Kidney (tissue), 14 donors: Measurements from ENCODE around the gene ZC3HAV1. TPM values are rescaled to one million over a fixed set of nuclear protein-coding genes. Genes with fewer than 3 reads are reported as not detected.

Experiments
- DNase-seq, 5 donors: peaks; one replicate each; pipeline ENCODE4 v3.0.0-alpha.2; 2013 to 2020
- FAIRE-seq: peaks from 2 replicates; lab custom pipeline; 2012; peaks lifted over from hg19 to GRCh38; lab: Jason Lieb, UNC
- H3K27ac ChIP-seq, 2 donors: one replicate each; pipeline ENCODE4 v1.7.0; 2013; ENCODE audit warnings: low read depth in 2 of 2, low read length in 2 of 2, inconsistent platforms in 1 of 2
- H3K27me3 ChIP-seq: one replicate; pipeline ENCODE4 v1.7.1; 2013; ENCODE audit warnings: low read length, inconsistent platforms; ENCODE audit not compliant: control insufficient read depth, insufficient read depth
- H3K36me3 ChIP-seq, 3 donors: one replicate each; pipeline versions ENCODE4 v1.7.0 to v1.7.1; 2013; ENCODE audit warnings: low read length in 3 of 3, control low read depth in 1 of 3, inconsistent platforms in 1 of 3; ENCODE audit not compliant: insufficient read depth in 3 of 3, control insufficient read depth in 2 of 3
- H3K4me1 ChIP-seq, 3 donors: one replicate each; pipeline versions ENCODE4 v1.7.0 to v1.7.1; 2013; ENCODE audit warnings: low read length in 3 of 3, inconsistent platforms in 1 of 3, low read depth in 1 of 3; ENCODE audit not compliant: control insufficient read depth in 2 of 3, insufficient read depth in 2 of 3
- H3K4me3 ChIP-seq, 3 donors: one replicate each; pipeline versions ENCODE4 v1.7.0 to v1.8.1; 2013; ENCODE audit warnings: low read length in 3 of 3, control low read depth in 1 of 3, inconsistent platforms in 1 of 3
- H3K9ac ChIP-seq, 3 donors: one replicate each; pipeline versions ENCODE4 v1.7.0 to v1.7.1; 2013; ENCODE audit warnings: low read length in 3 of 3, control low read depth in 1 of 3, inconsistent platforms in 1 of 3
- H3K9me3 ChIP-seq, 3 donors: one replicate each; pipeline versions ENCODE4 v1.7.0 to v1.7.1; 2013; ENCODE audit warnings: low read length in 3 of 3, control low read depth in 1 of 3, inconsistent platforms in 1 of 3; ENCODE audit not compliant: control insufficient read depth in 2 of 3, insufficient read depth in 1 of 3
- intact Hi-C: fragments of 100-400 bp; cut with DNase I; formaldehyde crosslinking; loops from one replicate; pipeline ENCODE4 v1.11.1; 2022
- polyA plus RNA-seq: library from polyadenylated mRNA; stranded (reverse); fragments of 350-450 nt; fragmentation: Illumina TruSeq; extraction: RNeasy Lipid Tissue Mini Kit (QIAGEN cat#74804); gene quantifications from one replicate; pipeline ENCODE4 v1.2.3, GENCODE V29; 2014; ENCODE audit warnings: low read depth, low replicate concordance; ENCODE audit not compliant: insufficient read depth
- total RNA-seq: library from RNA; stranded (reverse); fragmentation: NEBNext Ultra II Directional; extraction: Animal tissue kit (Norgen Biotek cat#: 25700); gene quantifications from one replicate; pipeline ENCODE4 v1.2.1, GENCODE V29; 2021
- TF ChIP-seq, protein P1 (sequence below): IDR thresholded peaks from 3 replicates; pipeline ENCODE4 v1.5.1; 2012; ENCODE audit warnings: mild to moderate bottlenecking, moderate library complexity, borderline replicate concordance; ENCODE audit not compliant: insufficient read depth; ENCODE audit errors: extremely low read depth
- donor health status: control.
- donor health status: control.
- donor health status: control.
- donor health status: control.
- donor health status: control.
- donor health status: DM: yes; HTN: yes; CAD: no.
- donor health status: Normal renal cell carcinoma (clear cell type).

The ZC3HAV1 gene
- total and polyA plus RNA-seq, 2 donors from 2014 or later: 11.1 to 40.2 TPM

DNA sequence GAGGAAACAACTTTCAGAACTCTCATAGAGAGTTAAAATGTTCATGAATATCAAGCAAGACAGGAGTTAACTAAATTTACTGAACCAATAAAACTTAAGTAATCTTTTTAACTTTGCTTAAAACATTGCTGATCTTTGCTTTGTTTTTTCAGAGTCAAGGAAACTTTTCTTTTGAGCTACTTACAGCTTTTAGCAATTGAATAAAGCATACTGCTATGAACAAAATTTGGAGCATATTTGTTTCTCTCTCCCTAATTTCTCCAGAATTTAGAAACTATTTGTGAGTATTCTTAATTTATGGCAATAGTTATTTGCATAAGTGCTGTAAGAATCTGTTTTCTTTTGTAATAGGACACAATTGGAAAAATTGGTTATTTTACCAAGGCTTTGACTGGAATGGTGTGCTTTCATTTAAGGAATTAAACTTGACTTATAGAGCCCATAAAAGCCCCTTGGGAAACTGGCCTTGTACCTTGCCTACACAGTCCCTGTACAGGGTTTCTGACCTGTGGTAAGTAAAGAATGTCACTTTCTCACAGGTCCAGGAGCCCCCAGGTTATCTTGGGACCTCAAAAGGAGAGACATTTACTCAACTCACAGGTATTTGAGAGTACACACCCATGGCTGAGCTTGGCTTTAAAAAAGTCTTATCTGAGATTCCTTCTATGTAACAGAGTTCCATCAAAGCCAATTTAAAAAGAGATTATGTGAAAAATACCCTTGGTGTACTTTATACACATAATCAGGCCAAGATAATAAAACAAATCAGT lies 105.0 kb downstream of the ZC3HAV1 start:
- no peak overlapping the region for H3K27ac ChIP-seq
- no peaks in the 10 kb centered on the region for H3K4me1 ChIP-seq
- H3K4me3 ChIP-seq: no peak overlapping the region
- no peaks in the 10 kb centered on the region for H3K9me3 ChIP-seq
- H3K9ac ChIP-seq: no peak overlapping the region
- TF ChIP-seq, protein P1, sequence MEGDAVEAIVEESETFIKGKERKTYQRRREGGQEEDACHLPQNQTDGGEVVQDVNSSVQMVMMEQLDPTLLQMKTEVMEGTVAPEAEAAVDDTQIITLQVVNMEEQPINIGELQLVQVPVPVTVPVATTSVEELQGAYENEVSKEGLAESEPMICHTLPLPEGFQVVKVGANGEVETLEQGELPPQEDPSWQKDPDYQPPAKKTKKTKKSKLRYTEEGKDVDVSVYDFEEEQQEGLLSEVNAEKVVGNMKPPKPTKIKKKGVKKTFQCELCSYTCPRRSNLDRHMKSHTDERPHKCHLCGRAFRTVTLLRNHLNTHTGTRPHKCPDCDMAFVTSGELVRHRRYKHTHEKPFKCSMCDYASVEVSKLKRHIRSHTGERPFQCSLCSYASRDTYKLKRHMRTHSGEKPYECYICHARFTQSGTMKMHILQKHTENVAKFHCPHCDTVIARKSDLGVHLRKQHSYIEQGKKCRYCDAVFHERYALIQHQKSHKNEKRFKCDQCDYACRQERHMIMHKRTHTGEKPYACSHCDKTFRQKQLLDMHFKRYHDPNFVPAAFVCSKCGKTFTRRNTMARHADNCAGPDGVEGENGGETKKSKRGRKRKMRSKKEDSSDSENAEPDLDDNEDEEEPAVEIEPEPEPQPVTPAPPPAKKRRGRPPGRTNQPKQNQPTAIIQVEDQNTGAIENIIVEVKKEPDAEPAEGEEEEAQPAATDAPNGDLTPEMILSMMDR: no peak
- H3K27me3 ChIP-seq: no peaks in the 10 kb centered on the region
- no peak for FAIRE-seq
- no peaks in the 10 kb centered on the region for H3K36me3 ChIP-seq
- peak in 1 of 5 donors; percentile 6 for DNase-seq
- intact Hi-C loops: no loop called here

- TF ChIP-seq, protein P1: no peak
- DNase-seq (no peak), FAIRE-seq (no peak)
- H3K27me3 ChIP-seq: no peaks in the 10 kb centered on the region
- no peak overlapping the region for H3K4me3 ChIP-seq
- H3K9me3 ChIP-seq: no peaks in the 10 kb centered on the region
- H3K36me3 ChIP-seq: no peaks in the 10 kb centered on the region
- no peak overlapping the region for H3K9ac ChIP-seq
- no peaks in the 10 kb centered on the region for H3K4me1 ChIP-seq
- no peak overlapping the region for H3K27ac ChIP-seq
- intact Hi-C loops: no loop called here
These were observed 110.1 kb downstream of the ZC3HAV1 start for GRCh38 chr7:138999414-138999813.

Other genes with a start within 250 kb of the ZC3HAV1 start
- gene KIAA1549, start 128.3 kb downstream of the ZC3HAV1 start, total RNA-seq: 10.1 TPM
- gene KIAA1549, start 128.3 kb downstream of the ZC3HAV1 start, polyA plus RNA-seq: 1.8 TPM
- gene ZC3HAV1L, start 73.7 kb downstream of the ZC3HAV1 start, total RNA-seq: 16.1 TPM
- 0.37 TPM for gene ZC3HAV1L, start 73.7 kb downstream of the ZC3HAV1 start, polyA plus RNA-seq
- gene UBN2, start 121.5 kb upstream of the ZC3HAV1 start, total RNA-seq: 22.2 TPM
- gene UBN2, start 121.5 kb upstream of the ZC3HAV1 start, polyA plus RNA-seq: 2.0 TPM
- gene FMC1, start 231.6 kb upstream of the ZC3HAV1 start, total RNA-seq: 23.0 TPM
- 109 TPM for gene FMC1, start 231.6 kb upstream of the ZC3HAV1 start, polyA plus RNA-seq